ENCODE measurements around the gene MAPRE2.

Gene MAPRE2

DNA sequence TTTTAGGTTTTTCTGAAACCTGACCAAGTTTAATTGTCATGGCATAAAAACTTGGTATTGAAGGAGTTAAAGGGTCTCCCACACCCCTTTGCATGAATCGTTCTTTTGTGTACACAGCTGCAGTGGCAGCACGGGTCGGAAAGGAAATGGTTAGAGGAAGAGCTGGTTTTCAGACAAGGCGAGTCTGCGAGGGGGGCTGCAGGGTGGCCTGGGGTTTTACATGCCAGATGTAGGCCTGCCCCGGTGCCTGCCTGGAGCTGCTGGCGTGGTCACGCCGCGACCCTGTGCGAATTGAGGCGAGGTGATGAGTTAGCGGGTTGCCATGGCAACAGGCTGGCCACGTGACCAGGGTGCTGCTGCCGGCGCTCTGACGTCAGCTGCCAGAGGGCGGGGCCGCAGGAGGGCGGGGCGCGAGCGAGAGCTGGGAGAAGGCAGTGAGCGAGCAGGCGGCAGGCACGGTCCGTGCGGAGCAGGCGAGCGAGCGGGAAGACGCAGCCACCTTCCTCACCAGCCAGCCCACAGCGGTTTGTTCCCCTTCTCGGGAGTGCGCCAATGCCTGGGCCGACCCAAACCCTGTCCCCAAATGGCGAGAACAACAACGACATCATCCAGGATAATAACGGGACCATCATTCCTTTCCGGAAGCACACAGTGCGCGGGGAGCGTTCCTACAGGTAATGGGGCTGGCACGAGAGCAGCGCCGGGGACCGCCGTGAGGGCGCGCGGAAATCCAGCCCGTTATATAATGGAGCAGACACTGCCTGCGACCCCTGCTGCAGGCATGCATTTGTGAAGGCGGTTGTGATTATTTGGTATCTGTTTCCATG is at the start of gene MAPRE2:
Gene MAPRE2, plus strand, starts transcription at position 426 of the 827 bp plus-strand sequence. Its CDS starts 127 bp downstream, at position 553.
- no peaks in the 10 kb centered on the region for H3K9me3 Mint-ChIP-seq
- peaks cover 66% of the 10 kb centered on the region for H3K4me1 Mint-ChIP-seq
- H3K4me3 Mint-ChIP-seq = peak within 1 kb of the TSS; percentile 99
- peak; percentile 99 for DNase-seq (ENCODE audit: low spot score in 2 of 2)
- no peaks in the 10 kb centered on the region for H3K36me3 Mint-ChIP-seq
- peak; percentile 86 for ATAC-seq (ENCODE audit: low read depth)
- H3K27ac Mint-ChIP-seq = peak within 1 kb of the TSS; percentile 100
- H3K27me3 Mint-ChIP-seq = no peaks in the 10 kb centered on the region

DNA sequence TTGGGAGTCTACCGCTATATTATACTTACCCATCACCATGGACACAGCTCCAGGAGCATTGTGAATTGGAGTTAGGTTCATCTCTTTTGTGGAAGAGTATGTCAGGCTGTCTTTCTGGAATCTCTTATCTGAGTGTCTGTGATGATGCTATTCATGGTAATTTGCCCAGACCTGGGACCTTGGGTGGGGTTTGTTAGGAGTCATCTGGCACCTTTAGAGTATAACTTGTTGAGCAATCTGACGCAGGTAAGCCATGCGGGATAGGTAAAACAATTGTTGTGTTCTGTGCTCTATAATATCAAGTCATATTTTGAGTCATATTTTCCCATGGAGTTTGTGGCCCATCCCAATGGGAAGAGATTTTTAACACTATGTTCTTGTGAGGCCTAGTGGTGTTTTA is 49.7 kb upstream of the MAPRE2 start:
- H3K27me3 Mint-ChIP-seq = peaks cover 14% of the 10 kb centered on the region
- peaks cover 3% of the 10 kb centered on the region for H3K4me1 Mint-ChIP-seq
- H3K27ac Mint-ChIP-seq = no peak overlapping the region
- H3K36me3 Mint-ChIP-seq = peaks cover 2% of the 10 kb centered on the region
- DNase-seq (ENCODE audit: low spot score in 2 of 2) (no peak), ATAC-seq (ENCODE audit: low read depth) (no peak)
- no peaks in the 10 kb centered on the region for H3K9me3 Mint-ChIP-seq
- no peak overlapping the region for H3K4me3 Mint-ChIP-seq

DNA sequence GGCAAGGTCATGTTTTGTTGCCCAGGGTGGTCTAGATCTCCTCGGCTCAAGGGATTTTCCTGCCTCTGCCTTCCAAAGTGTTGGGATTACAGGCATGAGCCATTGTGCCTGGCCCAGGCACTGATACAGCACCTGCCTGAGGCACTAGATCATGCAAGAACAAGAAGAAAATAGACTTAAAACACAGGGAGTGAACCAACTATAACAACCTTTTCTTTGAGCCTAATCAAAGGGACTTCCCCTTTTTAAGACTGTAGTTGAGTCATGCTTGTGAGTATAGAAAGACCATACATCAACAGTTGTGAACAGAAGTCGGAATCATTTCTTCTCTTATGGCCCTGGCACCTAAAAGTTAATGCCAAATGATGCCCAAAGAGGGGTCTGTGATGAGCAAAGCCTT is 47.9 kb upstream of the MAPRE2 start:
- Mint-ChIP-seq H3K4me1 (peaks cover 3% of the 10 kb centered on the region), H3K27me3 (peaks cover 14% of the 10 kb centered on the region), H3K4me3 (no peak overlapping the region), H3K27ac (no peak overlapping the region), H3K36me3 (peaks cover 2% of the 10 kb centered on the region), H3K9me3 (no peaks in the 10 kb centered on the region)
- ATAC-seq (ENCODE audit: low read depth) (no peak), DNase-seq (ENCODE audit: low spot score in 2 of 2) (no peak)

- H3K27me3 Mint-ChIP-seq = peaks cover 14% of the 10 kb centered on the region
- no peak overlapping the region for H3K4me3 Mint-ChIP-seq
- H3K36me3 Mint-ChIP-seq = peaks cover 2% of the 10 kb centered on the region
- no peaks in the 10 kb centered on the region for H3K4me1 Mint-ChIP-seq
- no peaks in the 10 kb centered on the region for H3K9me3 Mint-ChIP-seq
- H3K27ac Mint-ChIP-seq = no peak overlapping the region
- ATAC-seq (ENCODE audit: low read depth) (no peak), DNase-seq (ENCODE audit: low spot score in 2 of 2) (no peak)
These were observed 45.5 kb upstream of the MAPRE2 start for GRCh38 chr18:34995746-34996145.

DNA sequence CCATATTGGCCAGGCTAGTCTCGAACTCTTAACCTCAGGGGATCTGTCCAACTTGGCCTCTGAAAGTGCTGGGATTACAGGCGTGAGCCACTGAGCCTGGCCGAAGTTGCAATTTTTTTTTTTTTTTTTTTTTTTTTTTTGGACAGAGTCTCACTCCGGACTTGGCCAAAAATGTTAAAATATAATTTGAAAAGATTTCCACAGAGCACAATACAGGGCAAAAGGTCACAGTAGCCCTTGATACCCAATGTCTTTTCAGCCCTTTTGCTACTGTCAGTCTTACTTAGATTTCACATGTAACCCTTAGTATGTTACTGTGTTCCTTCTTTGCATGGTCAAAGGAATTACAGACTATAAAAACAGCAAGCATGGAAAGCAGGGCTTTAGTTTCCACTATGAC is 42.6 kb upstream of the MAPRE2 start:
- no peak for DNase-seq (ENCODE audit: low spot score in 2 of 2)
- Mint-ChIP-seq H3K36me3 (peaks cover 2% of the 10 kb centered on the region), H3K27ac (no peak overlapping the region), H3K4me3 (no peak overlapping the region), H3K27me3 (peaks cover 5% of the 10 kb centered on the region), H3K9me3 (no peaks in the 10 kb centered on the region), H3K4me1 (no peaks in the 10 kb centered on the region)
- ATAC-seq (ENCODE audit: low read depth) = no peak

- no peak overlapping the region for H3K4me3 Mint-ChIP-seq
- peaks cover 2% of the 10 kb centered on the region for H3K36me3 Mint-ChIP-seq
- H3K4me1 Mint-ChIP-seq = no peaks in the 10 kb centered on the region
- no peak for DNase-seq (ENCODE audit: low spot score in 2 of 2)
- no peak for ATAC-seq (ENCODE audit: low read depth)
- peaks cover 5% of the 10 kb centered on the region for H3K27me3 Mint-ChIP-seq
- no peak overlapping the region for H3K27ac Mint-ChIP-seq
- no peaks in the 10 kb centered on the region for H3K9me3 Mint-ChIP-seq
These were observed 41.4 kb upstream of the MAPRE2 start for GRCh38 chr18:34999756-35000289.

DNA sequence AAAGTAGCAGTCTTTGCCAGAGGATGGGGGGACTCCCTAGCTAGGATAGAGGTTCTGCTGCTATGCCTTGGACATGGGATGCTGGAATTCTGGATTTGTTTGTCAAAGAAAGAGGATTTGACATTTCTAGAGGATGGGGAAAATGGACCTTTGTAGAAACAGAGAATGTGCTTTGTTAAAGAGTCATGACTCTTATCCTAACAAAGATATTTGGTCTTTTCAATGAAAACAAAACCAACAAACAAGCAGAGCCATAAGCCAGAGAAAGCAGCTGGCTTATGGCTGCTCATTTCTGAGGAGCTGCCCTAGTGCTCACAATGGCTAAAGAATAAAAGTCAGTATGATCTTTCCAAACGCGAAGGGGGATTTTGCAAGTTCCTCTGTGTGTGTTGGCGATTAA is 40.8 kb upstream of the MAPRE2 start:
- Mint-ChIP-seq H3K27me3 (peaks cover 4% of the 10 kb centered on the region), H3K4me1 (no peaks in the 10 kb centered on the region), H3K9me3 (no peaks in the 10 kb centered on the region), H3K36me3 (peaks cover 2% of the 10 kb centered on the region), H3K4me3 (no peak overlapping the region), H3K27ac (no peak overlapping the region)
- ATAC-seq (ENCODE audit: low read depth) (no peak), DNase-seq (ENCODE audit: low spot score in 2 of 2) (no peak)

- H3K4me3 Mint-ChIP-seq = no peak overlapping the region
- H3K9me3 Mint-ChIP-seq = no peaks in the 10 kb centered on the region
- H3K27me3 Mint-ChIP-seq = peaks cover 1% of the 10 kb centered on the region
- no peaks in the 10 kb centered on the region for H3K4me1 Mint-ChIP-seq
- H3K36me3 Mint-ChIP-seq = no peaks in the 10 kb centered on the region
- ATAC-seq (ENCODE audit: low read depth) = no peak
- no peak for DNase-seq (ENCODE audit: low spot score in 2 of 2)
- no peak overlapping the region for H3K27ac Mint-ChIP-seq
These were observed 39.1 kb upstream of the MAPRE2 start for GRCh38 chr18:35002120-35002519.

DNA sequence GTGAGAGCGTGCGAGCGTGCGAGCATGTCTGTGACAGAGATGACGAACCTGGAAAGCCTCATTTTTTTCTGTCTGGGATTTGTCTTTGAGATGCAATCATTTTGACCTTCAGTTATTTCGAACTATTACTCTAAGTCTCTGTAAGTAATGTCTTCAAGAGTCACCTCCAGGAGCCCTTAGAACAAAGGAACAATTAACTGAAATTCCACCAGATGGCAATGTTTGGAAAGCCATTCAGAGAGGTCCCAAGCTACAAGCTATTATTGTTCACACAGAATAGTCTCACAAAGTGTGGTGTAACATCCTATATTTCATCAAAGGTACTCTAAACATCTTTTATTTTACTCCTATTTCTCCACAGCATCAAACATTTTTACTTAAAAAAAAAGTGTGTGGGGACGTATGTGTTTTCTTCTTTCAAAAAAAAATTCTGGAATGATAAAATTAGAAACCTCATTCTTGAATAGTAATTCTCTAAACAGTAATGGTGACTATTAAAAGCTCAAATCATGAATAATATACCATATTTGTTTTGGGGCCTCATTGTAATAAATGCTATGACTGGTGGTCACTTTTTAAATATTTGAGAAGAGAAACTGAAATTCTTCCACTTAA is 35.1 kb upstream of the MAPRE2 start:
- peak in 1 of 2 donors; percentile 52 for DNase-seq (ENCODE audit: low spot score in 2 of 2)
- Mint-ChIP-seq H3K36me3 (no peaks in the 10 kb centered on the region), H3K4me3 (no peak overlapping the region), H3K27me3 (no peaks in the 10 kb centered on the region), H3K27ac (no peak overlapping the region), H3K9me3 (no peaks in the 10 kb centered on the region), H3K4me1 (no peaks in the 10 kb centered on the region)
- ATAC-seq (ENCODE audit: low read depth) = peak; percentile 92

- Mint-ChIP-seq H3K27ac (no peak overlapping the region), H3K4me3 (no peak overlapping the region), H3K9me3 (no peaks in the 10 kb centered on the region), H3K27me3 (no peaks in the 10 kb centered on the region), H3K4me1 (no peaks in the 10 kb centered on the region), H3K36me3 (no peaks in the 10 kb centered on the region)
- ATAC-seq (ENCODE audit: low read depth) (no peak), DNase-seq (ENCODE audit: low spot score in 2 of 2) (no peak)
These were observed 31.1 kb upstream of the MAPRE2 start for GRCh38 chr18:35010156-35010555.

- ATAC-seq (ENCODE audit: low read depth) (no peak), DNase-seq (ENCODE audit: low spot score in 2 of 2) (no peak)
- Mint-ChIP-seq H3K4me1 (no peaks in the 10 kb centered on the region), H3K27me3 (no peaks in the 10 kb centered on the region), H3K36me3 (no peaks in the 10 kb centered on the region), H3K27ac (no peak overlapping the region), H3K4me3 (no peak overlapping the region), H3K9me3 (no peaks in the 10 kb centered on the region)
These were observed 30.2 kb upstream of the MAPRE2 start for GRCh38 chr18:35010993-35011392.

- H3K27ac Mint-ChIP-seq = no peak overlapping the region
- H3K4me3 Mint-ChIP-seq = no peak overlapping the region
- ATAC-seq (ENCODE audit: low read depth) (no peak), DNase-seq (ENCODE audit: low spot score in 2 of 2) (no peak)
- no peaks in the 10 kb centered on the region for H3K9me3 Mint-ChIP-seq
- H3K27me3 Mint-ChIP-seq = peaks cover 3% of the 10 kb centered on the region
- H3K4me1 Mint-ChIP-seq = no peaks in the 10 kb centered on the region
- no peaks in the 10 kb centered on the region for H3K36me3 Mint-ChIP-seq
These were observed 21.3 kb upstream of the MAPRE2 start for GRCh38 chr18:35019933-35020332.

DNA sequence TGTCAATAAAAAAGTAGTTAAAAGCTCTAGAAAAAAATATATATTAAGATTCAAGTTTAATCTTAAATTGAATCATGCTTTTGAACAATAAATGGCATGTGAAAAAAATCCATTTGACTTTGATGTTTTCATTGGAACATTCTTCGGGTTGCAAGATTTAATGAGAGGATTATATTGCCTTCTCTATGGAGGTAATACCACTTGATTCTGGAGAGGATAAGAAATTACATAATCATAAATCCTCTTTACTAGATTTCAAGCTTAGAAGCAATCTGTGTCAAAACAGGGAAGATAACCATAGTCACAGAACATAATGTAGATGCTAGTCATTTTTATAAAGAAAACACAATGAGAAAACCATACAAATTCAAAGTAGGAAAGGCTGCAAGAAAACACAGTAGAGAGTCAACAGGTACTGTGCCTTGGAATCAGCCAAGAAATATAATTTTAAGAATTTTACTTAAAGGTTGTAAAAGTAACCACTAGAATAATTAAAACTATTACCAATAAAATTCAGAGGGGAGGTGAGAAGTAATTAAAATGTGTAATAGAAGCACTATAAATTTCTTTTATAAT is 18.7 kb upstream of the MAPRE2 start:
- no peaks in the 10 kb centered on the region for H3K36me3 Mint-ChIP-seq
- no peak for ATAC-seq (ENCODE audit: low read depth)
- no peak for DNase-seq (ENCODE audit: low spot score in 2 of 2)
- no peak overlapping the region for H3K4me3 Mint-ChIP-seq
- peaks cover 7% of the 10 kb centered on the region for H3K4me1 Mint-ChIP-seq
- H3K27ac Mint-ChIP-seq = no peak overlapping the region
- peaks cover 3% of the 10 kb centered on the region for H3K27me3 Mint-ChIP-seq
- no peaks in the 10 kb centered on the region for H3K9me3 Mint-ChIP-seq

DNA sequence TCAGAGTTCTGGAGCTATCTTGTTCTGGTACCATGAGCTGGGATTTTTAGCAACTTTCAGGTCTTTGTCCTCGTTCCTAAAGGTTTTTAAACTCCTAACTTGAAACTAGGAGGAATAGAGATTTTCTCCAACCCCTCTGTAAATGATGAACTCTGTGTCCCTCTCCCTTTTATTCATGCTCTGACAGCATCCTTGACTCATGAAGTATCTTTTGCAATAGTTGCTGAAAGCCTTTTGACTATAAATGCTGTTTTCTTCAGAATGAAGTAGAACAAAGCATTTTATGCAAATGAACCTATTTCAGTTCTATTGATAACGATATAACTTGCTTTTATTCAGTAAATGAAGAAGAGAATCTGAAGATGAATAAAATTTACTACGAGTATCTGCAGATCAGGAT is 17.0 kb upstream of the MAPRE2 start:
- Mint-ChIP-seq H3K27me3 (peaks cover 1% of the 10 kb centered on the region), H3K4me3 (no peak overlapping the region), H3K9me3 (no peaks in the 10 kb centered on the region), H3K27ac (no peak overlapping the region), H3K4me1 (peaks cover 11% of the 10 kb centered on the region), H3K36me3 (no peaks in the 10 kb centered on the region)
- ATAC-seq (ENCODE audit: low read depth) (no peak), DNase-seq (ENCODE audit: low spot score in 2 of 2) (no peak)

Data from memory B cell (primary cell).